Measurements from ENCODE around the gene ADARB1.
"Not testable (repeated sequence)": the region's sequence is repeated elsewhere in the genome, so short reads cannot be mapped to it uniquely, and the experiment has no call there.

ADARB1 gene

DNA sequence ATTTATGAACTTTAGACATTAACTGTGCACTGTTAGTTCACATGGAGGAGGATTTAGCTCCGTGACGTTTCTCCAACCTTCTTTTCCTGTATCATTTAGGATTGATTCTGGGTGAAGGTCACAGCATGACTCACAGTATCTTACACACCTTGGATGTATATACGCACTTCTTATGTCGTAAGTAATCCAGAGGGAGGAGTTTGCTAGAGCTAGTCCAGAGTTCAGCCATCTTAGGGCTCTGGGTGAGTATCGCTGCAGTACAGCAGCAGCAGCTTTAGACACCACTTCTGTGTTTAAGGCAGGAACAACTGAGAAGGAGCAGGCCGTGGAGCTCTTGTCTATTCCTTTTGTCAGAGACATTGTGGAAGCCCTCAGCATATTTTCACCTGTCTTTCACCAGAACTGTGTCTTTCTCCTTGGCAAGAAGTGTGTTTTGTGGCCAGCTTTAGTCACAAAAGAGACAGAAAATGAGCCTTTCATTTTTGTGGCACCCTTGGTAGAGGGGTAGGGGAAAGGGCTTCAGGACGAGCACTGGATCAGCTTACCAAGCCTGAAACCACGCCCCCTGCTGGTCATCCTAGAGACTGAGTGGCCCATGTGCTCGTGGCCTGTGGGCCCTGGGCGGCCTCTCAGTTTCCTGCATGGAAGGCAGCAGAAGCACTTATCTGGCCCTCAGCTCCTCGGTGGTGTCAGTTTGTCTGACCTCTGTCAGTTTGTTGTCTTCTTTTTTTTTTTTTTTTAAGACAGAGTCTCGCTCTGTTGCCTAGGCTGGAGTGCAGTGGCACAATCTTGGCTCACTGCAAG lies 64.0 kb downstream of the ADARB1 start:
- DNase-seq = peak; percentile 64 to 66

DNA sequence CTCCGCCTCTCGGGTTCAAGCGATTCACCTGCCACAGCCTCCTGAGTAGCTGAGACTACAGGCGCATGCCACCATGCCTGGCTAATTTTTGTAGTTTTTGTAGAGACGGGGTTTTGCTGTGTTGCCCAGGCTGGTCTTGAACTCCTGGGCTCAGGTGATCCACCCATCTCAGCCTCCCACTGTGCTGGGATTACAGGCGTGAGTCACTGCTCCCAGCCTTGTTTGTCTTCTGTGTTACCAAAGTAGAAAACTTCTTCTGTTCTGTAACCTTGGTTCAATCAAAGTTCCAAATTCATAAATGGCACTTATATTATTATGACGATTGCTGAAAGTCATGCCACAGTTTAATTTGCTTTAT lies 64.6 kb downstream of the ADARB1 start:
- DNase-seq = not testable (repeated sequence)

DNA sequence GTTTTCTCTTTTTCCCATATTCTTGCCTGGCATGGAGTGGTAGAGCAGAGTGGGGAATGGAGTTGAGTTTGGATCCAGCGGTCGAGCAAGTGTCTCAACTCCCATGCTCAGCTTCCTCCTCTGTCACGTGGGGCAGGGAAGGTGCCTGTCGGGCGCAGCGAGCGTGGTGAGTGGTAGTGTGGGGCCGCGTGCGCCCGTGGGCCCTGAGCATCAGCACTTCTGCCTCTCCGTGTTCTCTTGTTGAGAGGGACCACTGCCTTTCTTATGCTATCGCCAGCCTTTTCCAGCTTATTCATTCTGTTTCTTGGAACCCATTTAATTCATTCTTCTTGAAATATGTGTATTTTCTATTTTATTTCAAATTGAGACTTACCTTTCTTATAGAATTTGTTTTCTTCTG lies 65.1 kb downstream of the ADARB1 start:
- DNase-seq = no peak

DNA sequence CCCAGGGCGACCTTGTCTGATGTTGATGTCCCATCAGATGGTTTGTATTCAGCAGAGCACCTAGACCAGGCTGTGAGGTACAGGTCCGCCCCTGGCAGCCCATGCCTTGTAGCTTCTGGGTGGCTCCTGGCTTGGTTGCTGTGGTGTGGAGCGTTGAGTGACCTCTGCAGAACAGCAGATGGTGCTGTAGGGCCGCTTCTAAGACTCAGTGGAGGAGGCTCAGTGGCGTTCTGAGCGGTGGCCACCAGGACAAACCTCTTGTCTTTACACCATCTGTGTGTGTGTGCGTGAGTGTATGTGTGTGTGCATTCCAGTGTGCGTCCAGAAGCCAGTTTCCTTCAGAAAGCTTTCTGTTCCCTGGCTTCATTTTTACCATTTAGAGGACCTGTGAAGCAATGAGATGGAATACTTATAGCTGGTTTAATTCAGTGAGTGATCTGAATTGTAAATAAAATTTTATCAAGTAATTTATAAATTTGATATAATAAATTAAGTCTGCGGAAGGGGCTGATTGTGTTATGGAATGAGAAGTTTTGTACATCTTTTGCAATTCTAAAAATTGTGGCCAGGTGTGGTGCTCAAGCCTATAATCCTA lies 66.1 kb downstream of the ADARB1 start:
- DNase-seq = peak; percentile 69 to 75

DNA sequence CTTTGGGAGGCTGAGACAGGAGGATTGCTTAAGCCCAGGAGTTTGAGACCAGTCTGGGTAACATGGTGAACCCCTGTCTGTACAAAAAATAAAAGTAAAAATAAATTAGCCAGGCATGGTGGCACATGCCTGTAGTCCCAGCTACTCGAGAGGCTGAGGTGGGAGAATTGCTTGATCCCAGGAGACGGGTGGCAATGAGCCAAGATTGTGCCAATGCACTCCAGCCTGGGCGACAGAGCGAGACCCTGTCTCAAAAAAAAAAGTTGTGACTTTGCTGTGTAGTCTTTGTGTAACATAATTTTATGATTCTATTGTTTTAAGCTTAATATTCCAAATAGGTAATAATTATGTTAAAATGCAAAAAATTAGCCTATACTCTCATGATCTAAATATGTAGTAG lies 66.6 kb downstream of the ADARB1 start:
- not testable (repeated sequence) for DNase-seq

DNA sequence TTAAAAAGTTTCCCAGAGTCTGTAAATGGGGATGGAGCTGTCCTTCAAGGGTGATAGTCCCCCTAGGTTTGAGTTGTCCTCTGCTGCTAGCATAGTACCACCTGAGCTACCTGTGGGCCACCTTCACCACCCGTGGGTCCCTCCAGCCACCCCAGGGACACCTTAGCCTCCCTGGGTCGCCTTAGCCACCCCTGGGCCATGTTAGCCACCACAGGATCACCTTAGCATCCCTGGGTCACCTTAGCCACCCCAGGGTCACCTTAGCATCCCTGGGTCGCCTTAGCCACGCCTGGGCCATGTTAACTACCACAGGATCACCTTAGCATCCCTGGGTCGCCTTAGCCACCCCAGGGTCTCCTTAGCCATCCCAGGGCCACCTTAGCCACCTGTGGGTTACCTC lies 67.1 kb downstream of the ADARB1 start:
- no peak for DNase-seq

DNA sequence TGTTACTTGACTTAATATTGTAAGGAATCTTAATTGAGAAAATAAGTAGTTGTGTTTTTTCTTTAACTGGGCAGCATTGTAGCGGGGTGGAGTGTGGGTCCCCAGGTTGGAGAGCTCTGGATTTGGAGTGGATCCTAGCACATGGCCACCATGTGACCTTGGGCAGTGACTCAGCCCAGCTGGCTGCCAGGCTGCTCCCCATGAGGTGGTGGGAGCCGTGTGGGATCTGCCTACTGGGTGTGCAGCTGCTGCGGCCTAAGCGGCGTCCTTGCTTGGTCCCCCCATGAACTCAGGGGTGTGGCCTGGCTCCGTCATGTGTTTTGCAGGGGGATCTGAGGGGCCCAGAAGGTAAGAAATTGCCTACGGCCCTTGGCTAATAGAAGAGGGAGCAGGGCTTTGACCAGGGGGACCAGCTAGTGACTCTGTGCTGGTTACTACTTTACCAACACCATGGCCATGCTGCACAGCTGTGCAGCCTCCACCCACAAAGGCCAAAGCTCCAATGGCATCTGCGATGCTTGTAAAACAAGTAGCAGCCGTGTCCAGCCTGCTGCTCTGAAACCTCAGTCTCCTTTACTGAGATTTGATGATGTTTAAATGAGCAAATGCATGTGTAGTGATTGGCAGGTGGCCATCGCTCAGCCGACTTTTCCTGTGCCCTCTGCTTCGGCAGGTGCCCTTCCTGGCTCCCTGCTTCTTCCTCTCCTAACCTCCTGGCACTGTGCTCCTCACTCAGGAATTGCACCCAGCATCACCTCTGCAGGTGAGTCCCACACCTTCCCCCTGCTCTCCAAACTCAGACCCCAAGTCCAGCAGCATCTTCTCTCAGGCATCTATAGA lies 68.3 kb downstream of the ADARB1 start:
- no peak for DNase-seq

DNA sequence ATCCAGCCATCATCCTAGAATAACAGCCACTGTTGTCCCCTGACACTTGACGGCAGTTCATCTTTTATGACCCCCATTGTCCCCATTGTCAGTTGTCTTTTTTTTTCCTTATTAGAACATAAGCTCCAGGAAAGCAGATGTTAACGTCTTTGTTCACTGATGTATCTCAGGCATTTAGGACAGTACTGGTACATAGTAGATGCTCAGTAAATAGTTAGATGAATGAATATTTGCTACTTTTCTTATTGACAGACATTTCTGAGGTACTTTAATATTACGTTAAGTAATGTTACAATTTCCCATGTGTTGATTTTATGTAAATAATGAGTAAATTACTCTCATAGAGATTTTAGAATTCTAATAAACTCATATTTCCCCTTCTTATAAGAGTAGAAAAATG lies 69.5 kb downstream of the ADARB1 start:
- no peak for DNase-seq

DNA sequence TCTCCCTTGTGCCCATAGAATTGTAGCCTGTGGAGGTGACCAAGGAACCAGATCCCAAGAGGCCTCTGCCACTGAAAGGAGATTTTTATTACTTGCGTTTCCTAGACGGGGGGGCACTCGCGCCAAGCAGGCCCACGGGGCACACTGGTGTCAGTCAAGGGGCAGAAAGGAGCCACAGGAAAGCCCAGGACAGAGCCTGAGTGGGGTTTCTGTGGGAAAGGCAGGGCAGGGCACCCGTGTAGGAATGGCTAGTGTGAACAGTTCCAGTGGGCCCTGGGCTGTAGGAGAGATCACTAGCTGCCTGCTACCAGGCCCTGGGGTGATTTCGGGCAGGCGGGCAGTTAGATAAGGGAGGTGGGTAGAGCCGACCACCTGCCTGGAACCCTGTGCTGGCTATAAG lies 70.8 kb downstream of the ADARB1 start:
- no peak for DNase-seq

DNA sequence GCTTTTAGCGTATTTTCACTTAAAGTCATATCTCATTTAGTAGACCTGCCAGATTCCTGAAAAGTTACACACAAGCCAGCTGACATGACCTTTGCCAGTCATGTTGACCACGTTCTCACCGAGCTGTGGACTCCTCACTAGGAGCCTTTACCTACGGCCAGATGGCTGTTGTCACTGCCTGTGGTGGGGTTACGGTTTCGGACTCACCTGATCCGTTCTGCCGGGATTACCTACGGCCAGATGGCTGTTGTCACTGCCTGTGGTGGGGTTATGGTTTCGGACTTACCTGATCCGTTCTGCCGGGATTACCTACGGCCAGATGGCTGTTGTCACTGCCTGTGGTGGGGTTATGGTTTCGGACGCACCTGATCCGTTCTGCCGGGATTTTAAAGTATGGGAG lies 71.5 kb downstream of the ADARB1 start:
- not testable (repeated sequence) for DNase-seq

DNA sequence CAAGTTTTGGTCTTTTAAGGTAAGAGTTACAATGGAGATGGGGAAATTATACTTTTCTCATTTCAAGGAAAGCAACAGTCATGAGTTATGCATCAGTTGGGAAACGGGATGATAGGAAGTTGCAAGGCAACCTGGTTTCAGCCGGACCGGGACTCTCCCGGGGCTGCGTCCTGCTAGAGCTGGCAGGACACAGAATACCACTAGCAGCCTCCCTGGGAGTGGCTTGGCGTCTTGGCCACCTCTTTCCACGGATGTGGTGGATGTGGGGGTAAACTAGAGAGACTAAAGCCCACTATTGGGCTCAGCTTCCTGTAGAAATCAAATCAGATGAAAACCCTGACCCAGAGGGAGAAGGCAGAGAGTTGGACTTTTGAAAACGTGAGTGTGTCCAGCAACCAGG lies 71.9 kb downstream of the ADARB1 start:
- no peak for DNase-seq

DNA sequence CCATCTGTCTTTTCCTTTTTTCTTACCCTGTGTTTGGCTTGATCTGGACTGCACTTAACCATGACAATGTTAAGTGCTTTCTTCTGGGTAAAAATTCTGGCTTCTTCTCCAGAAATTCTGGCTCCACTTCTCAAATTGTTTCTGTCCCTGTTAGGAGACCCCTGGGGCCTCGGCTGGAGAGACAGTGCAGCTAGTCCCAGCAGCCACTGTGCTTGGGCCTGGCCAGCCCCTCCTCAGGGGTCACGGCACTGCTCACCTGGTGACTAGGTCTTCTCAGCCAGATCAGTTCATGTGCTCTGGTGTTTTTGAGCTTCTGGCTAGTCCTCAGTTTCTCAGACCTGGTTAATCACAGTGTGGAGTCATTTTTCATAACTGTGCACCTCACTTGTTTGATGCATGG lies 72.4 kb downstream of the ADARB1 start:
- DNase-seq = no peak

DNA sequence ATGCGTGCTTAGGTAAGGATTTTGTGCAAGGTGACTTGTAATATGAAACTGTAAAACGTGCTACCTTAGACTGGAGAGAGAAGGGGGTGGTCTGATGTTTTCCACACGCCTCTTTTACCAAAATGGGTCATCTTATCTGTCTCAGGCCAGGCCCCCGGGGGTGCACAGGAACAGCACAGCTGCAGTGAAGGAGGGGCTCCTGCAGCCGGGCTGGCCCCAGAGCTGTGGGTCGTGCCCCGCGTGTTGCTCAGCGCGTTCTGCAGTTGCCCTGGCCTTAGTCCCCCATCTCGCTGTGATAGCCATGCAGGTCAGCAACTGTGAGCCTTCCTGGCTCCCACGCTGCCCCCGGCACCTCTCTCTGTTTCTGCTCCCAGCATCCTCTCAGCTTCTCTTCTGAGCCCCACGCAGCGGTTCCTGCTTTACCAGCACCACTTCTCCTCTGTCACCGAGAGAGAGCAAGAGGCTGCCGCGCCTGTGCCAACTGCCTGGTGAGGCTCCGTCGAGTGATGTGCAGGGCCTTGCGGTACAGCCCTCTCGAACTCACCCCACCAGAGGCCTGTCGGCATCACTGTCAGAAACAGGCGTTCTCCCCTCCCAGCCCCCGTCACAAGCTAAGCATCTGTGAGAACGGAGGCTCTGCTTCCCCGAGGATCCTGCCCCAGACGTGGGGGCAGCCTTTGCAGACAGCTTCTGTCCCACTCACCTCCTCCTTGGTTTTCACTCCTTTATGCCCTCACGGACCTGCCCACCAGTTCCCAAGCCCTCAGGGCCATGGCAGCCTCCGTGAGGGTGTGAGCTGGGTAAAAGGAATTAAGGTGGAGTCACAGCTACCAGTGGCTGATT lies 73.3 kb downstream of the ADARB1 start:
- DNase-seq = no peak

DNA sequence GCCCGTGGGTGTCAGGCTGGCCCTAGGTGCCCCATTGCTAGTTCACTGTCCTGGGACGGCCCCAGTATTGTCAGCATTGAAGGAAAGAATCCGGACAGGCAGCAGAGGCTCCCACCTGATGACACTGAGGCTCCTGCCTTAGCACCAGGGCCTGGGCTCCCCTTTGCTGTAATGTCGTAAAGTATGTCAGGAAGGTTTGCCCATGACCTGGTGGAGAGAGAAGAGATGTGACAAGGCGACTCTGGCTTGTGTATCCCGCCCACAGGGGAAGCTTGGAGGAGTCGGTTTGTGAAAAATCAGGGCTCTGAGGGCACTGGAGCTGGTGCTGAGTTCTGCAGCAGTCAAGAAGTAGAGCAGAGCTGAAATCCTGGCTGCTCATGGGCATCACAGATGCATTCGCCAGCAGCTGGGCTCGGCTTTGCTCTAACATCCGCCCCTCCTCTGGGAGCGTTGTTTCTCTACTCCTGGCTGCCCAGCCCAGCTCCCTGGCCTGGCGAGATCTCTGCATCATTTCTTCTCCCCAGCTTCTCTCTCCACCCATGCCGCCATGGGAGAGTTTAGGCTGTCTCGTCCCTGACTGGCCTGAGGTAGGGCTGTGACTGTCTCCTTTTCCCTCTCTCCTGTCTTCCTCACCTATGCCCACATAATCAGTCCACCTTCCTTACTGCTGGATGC lies 74.1 kb downstream of the ADARB1 start:
- no peak for DNase-seq

DNA sequence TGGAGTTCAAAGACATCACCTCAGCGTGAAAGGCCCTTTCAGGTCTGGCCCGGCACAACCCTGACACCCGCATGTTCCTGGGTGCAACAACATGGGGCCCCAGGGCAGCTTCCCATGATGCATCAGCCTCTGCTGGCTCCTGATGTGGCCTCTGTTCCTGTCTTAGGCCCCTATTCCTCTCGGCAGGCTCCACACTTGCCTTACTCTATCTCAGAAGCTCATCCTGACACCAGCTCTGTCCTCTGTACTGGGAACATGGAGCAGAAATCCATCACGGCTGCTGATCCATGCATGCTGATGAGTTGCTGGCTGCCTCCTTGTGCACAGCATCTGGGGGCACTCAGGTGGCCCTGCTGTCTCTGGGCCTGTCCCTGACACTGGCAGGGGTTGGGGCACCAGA lies 74.6 kb downstream of the ADARB1 start:
- no peak for DNase-seq

DNA sequence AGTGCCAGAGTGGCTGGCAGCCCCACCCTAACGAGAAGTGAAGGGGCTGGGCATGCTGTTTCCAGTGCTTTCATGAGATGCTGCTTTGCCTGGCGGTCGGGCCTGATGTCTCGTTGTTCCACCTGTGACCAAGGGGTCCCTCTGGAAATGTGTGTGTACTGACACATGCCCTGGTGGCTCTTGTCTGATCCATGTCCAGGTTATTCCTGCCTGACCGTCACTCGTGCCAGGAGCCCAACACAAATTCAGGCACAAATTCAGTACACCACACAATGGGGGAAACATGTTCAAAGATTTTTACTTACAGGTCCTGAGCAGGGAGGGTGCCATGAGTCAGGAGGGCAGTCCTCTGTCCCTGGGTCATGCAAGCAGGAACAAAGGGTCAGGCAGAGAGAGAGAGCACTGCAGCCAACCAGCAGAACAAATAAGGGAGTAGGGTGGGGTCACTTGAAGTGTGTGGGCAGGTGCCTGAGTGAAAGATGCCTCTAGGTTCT lies 76.3 kb downstream of the ADARB1 start:
- no peak for DNase-seq

DNA sequence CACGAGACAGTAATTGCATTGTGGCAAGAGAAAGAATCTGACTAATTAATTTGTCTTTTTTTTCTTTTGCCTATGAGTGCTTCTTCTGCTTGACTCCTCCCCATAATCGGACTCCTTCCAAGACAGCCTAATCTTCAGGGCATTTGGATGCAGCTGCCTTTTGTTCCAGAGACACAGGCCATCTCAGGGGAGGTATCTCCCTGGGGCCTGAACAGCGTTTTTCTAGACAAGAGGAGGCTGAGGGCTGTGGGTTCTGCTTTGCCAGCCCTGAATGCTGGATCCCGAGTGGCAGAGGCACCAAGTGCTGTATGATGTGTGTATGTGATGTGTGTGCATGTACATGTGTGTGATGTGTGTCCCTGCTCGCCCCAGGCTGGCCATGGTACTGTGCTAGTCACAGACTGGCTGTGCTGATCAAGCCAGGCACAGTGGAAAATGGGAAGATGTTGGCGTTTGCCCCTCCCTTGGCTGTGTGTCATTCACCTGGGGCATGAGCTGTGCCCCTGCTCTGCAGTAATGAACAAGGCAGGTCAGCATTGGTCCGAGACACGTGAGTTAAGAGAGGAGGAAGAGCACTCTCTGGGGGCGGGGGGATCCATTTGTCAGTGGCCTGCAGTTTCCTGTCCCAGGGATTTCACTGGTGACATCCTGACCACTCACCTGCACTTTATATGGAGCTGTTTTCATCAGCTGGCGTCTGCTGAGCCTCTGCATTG lies 77.2 kb downstream of the ADARB1 start:
- DNase-seq = no peak

DNA sequence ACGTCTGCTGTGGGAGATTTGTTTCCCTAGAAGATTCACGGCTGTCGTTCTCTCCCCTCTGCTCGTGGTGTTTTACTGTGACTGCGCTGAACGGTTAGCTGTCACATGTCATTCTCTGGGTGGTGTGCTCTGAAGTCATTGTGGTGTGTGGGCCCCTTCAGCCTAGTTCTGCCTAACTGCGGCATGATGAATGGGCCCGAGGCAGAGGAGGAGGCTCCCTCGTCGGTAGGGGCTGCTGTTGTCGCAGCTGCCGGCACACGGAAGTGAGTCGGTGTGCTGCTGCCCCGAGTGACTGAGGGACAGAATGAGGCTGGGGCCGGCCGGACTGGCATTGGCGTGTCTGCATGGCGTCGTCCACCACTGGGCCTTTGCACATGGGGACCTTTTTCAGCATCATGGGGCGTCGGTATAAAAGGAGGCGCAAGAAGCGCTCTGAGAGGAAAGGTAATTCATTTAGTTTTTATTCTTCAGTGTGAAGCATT lies 77.9 kb downstream of the ADARB1 start:
- peak; percentile 62 to 74 for DNase-seq

DNA sequence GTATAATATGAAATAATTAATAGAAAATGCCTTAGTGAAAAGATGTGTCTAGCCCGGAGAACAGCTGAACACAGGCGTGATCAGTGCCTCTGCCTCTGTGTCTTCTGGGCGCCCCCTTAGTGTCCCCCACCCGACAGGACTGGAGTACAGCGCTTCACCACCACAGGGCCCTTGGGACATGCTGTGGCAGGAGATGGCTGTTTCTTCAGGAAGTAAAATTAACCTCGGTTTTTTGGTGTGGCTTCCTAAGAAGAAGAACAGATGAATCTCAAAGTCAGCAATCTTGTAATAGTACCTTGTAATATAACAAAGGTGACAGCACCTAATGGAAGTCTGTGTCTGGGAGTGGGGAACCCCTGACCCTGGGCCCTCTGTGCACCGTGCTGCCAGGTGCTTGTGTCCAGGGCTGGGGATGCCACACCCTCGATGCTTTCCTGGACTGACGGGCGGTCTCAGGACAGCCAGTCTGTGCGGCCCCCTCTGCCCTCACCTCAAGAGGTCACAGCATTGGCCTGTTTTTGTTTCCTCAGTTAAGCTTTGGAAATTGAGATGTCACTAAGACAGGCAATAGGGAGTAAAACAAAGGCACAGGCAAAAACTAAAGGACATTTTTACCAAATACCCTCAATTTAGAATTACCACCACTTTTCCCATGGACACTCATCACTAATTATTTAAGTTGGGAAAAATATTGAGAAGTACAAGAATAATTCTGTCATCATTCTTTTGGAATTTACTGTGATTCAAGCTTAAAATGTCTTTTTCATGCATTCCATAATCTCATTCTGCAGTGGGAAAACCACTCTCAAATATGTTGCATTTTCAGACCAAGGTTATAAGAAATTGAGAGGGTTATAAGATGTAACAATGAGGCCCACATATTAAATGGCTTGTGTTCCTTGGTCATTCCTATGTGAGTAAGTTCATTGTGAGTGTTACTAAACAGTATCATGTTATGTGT lies 79.3 kb downstream of the ADARB1 start:
- no peak for DNase-seq

Measured in CD4-positive, alpha-beta T cell treated with Interleukin-1 beta for 1 hour (primary cell).